ENCODE measurements around the gene EPB41L1.

The EPB41L1 gene

GRCh38 chr20:36264426-36265246 is 110.1 kb downstream of the EPB41L1 start:
- FAIRE-seq, result no peak

GRCh38 chr20:36266189-36266588 is 111.6 kb downstream of the EPB41L1 start:
- FAIRE-seq, result no peak

DNA sequence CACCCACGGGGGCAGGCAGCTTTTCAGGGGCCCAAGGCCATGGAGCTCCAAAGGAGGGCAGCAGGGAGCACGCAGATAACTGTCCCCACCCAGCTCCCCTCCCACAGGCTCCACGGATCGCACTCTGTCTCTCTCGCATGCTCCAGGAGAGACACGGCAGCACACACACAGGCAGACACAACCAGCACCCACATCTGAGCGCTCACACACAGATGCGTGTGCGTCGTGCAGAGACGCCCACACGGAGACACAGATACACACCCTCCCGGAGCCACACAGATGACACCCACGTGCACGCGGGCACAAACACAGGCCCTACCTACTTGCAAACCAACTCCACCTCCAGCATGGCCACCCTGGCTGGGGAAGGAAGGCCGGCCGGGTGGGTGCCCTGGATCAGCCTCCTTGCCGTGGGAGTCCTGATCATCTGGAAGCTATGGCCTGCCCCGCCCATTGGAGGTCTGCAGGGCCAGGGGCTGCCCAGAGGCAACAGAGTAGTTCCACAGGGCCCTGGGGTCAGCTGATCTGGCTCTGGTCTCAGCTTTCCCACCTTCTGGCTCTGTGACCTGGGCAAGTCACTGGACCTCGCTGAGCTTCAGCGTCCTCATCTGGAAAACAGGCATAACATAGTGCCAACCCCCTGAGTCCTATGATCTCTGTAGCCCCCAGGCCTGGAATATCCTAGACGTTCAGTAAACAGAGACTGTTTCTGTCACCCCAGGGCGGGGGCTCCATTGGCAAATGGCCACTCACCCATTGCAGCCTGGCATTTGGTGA is 113.3 kb downstream of the EPB41L1 start:
- no peak for FAIRE-seq

DNA sequence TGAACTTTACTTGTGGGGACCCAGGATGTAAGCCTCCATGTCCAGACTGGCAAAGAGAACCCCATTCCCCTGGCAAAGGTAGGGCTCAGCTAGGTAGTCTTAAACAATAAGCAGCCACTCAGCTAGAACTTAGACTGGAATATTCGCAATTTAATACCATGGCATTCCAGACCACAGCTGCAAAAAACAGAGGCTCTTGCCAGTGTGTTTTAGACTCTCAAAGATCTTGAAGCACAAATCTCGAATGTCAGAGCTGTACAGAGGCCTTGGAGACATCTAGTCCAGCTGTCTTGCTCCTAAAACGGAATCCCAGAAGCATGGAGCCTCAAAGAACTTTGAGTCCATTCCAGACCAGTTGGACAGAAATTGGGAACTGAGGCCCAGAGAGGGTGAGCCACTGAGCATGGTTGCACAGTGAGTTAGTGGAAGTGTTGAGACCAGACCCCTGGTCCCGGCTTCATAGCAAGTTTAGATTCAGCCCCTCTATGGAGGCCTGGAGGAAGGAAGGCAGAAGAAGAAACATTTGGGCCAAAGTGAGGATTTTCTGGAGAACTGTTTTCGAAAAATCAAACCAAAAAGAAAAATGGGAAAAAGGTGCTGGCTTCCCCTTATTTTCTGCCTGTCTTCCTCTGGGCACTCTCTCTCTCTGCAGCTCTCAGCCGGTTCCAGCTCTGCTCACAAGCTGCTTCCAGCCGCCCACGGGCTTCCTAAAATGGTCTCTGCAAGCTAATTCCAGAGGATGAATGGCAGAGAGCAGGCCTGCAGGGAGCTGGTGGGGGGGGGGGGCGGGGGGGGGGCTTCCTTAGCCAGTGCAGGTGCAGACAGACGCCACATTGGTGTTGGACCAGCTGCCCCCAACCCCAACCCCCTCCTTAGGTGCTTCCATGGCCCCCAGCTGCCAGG is 114.2 kb downstream of the EPB41L1 start:
- FAIRE-seq, result no peak

GRCh38 chr20:36269507-36269906 is 115.0 kb downstream of the EPB41L1 start:
- no peak for FAIRE-seq

DNA sequence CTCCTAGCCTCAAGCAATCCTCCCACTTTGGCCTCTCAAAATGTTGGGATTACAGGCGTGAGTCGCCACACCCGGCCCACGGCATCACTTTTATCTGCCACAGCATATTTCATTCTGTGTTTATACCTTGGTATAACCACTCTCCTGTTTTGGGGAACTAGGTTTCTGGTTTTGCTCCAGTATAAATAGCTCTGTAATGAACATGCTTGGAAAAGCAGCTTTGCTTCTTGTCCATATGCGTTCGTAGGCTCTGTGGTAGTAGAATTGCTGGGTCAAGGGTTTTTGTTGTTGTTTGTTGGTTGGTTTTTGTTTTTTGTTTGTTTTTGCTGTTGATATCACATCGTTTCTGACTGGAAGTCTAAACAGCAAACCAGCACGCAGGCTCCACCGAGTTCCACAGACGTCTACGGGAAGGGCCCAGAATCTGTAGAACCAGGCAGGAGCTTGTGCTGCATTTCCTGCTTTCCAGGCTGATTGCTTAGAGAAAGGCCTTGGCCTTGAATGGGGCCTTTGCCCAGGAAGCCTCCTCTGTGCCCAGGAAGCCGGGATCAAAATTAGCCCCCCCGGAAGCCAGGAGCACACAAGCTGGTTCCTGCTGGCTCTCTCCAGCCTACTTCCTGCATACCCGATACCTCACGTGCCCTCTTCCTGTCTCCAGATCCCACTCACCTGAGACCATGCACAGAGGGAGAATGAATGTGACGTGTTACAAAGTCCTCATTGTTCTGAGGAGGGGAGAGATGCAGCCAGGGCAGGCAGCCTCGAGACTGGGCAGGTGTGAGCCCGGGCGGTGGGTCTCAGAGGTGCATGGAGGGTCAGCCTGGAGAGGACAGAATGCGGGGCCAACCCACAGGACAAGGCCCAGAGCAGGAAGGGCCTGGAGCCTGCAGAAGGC is 116.5 kb downstream of the EPB41L1 start:
- FAIRE-seq, result no peak

DNA sequence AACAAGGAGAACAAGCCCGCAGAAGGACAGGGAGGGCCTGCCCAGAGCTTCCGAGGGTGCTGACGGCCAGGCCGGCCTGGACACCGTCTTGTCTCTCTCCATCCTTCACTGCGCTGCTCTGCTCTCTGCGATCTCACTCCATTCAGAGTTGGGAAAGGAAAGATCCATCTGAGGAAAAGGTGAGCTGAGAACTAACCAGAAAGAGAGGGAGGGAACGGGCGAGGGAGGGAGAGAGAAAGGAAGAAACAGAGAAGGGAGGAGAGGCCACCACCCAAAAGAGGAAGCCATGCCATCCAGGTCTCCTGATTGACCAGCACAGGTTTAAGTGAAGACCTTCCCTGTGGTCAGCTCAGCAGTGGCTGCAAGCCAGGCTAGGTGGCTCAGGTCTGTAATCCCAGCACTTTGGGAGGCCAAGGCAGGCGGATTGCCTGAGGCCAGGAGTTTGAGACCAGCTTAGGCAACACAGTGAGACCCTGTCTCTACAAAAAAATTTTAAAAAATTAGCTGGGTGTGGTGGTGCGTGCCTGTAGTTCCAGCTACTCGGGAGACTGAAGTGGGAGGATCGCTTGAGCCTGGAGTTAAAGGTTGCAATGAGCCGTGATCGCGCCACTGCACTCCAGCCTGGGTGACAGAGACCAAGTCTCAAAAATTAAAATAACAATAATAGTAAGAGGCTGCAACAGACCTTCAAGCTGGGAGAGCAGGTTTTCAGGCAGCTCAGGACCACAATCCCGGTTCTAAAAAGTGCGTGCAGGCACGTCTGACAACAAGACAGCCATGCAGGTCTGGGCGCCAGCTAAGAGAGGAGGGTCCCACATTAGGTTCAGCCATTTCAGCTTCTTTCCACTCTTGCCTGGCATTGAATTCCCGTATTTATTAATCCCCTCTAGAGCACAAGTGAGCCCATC is 117.4 kb downstream of the EPB41L1 start:
- no peak for FAIRE-seq

DNA sequence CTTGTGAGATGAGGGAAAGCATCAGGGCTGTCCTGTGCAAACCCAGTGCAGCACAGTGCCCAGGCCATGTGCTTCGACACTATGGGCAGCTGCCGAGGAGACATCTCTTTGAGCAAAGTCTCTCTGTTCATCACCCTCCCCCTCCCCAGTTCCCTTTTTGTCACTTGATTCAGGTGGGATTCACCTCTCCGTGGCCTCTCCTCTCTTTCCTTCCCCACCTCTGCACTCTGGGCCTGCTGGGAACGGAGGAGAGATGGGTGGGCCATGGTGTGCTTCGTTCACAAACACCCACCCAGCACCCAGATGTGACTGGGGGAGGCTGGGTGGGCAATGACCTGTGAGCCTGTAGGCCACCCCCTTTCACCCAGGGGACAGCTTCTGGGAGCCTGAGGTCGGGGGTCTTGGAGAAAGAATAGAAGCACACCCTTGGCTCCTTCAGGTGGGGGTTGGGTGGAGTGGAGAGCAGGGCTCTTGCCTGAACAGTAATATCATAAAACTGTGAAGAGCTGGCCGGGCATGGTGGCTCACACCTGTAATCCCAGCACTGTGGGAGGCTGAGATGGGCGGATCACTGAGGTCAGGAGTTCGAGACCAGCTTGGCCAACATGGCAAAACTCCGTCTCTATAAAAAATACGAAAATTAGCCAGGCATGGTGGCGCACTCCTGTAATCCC is 118.1 kb downstream of the EPB41L1 start:
- FAIRE-seq, result no peak

DNA sequence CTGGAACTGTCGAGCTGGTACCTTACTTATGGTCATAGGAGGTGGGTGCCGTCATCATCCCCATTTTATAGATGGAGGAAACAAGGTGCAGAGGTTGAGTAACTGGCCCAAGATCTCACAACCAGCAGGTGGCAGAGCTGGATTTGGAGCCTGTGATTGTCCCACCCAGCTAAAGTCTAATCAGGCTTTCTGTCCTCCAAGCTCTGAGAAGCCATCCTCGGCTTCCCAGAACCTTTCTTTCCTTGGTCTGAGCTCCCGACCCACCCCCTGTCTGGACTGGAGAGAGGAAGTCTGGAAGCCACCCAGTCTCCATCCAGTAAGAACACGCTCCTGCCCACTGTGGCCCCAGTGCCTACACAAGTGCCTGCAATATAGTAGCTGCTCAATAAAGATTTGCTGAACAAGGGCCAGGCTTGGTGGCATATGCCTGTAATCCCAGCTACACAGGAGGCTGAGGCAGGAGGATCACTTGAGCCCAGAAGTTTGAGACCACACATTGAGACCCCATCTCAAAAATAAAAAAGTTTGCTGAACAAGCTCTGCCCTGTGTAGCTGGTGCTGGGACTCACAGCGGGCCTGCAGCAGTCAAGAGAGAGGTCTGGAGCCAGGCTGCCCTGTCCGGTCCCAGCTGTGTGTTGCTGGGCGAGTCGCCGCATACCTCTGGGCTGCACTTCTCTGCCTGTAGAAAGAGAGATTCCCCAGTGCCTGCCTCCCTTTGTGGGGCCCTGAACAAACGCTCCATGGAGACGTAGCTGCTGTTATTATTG is 119.1 kb downstream of the EPB41L1 start:
- FAIRE-seq, result no peak

GRCh38 chr20:36274181-36274841 is 119.8 kb downstream of the EPB41L1 start:
- FAIRE-seq, result no peak

DNA sequence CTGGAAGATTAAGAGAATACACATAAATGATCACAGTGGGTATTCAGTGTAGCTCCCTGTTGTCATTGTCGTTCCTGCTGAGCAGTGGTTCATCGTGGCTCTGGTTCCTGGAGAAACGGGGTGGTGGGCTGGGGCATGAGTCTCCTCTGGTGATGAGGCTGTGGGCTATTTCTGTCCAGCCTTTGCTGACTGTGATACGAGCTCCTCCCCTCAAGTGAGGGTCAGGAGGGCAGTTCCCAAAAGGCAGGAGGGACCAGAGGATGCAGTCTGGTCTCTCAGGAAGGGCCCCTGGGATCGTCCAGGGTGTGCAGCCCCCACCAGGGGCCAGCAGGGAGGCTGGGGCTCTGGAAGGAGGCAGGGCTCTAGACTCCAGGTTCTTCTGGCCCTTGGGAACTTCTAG is 120.5 kb downstream of the EPB41L1 start:
- FAIRE-seq, result no peak

DNA sequence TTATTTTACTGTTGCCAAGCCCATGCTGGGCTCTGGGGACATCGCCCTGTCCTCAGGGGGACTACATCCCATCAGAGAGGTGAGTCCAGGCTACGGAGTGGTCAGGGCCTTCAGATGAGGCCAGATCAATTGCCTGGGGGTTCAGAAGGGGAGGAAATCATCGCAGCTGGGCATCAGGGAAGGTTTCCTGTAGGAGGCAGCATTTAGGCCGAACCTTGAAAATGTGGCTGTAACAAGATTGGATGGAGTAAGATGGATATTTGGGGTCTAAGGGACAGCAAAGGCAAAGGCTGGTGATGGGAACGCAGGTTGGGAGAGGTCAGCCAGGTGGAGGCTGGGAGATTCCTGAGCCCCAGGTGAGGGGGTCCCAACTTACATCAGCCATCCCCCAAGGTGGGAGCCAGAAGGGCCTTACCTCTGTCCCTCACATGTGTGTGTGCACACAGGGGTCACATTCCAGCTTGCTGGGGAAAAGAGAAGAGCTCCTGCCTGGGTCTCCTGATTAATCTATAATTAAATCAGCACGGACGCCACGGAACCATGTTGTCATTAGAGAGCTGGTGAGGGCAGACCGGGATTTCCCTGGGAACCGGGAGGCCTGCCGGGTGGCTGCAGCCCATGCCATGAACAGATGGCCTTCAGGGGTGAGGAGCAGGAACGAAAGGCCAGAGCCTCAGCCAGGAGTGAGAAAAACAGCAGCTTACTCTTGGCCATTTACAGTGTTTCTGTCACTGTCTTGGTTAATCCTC is 121.1 kb downstream of the EPB41L1 start:
- FAIRE-seq, result no peak

DNA sequence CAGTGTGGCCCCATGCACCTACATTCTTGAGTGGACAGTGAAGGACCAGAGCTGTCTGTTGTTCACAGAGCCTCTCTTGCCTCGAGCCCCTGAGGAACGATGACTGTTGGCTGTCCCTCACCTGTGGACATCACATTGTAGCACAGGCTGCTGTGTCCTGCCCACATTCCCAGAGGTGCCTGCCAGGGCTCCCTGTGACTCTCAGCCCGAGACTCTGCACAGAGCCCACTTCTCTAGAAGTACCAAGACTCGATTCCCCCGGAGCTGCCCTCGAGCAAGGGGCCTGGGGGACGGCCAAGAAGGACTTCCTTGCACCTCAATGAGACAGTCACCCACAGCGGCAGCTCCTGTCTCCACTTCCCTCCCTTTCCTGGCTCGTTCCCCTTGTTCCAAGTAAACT is 123.0 kb downstream of the EPB41L1 start:
- FAIRE-seq, result no peak

DNA sequence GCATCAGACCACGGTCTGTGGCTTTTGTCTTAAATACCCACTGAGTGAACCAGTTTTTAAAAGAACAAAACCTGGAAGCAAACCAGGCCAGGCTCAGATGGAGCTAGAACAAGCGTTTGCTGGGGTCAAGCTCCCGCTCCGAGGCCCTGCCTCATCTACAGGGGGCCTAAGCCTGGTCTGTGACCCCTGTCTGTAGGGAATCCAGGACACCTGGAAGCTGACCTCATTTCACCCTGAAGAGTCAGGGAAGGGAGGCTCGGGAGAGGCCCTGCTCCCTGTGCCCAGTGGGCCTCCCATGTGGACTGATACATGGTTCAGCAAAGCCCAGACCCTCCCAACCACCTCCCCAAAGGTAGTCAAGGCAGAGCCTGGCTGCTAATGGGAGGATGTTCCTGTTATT is 124.8 kb downstream of the EPB41L1 start:
- no peak for FAIRE-seq

GRCh38 chr20:36279776-36280175 is 125.2 kb downstream of the EPB41L1 start:
- FAIRE-seq, result no peak

DNA sequence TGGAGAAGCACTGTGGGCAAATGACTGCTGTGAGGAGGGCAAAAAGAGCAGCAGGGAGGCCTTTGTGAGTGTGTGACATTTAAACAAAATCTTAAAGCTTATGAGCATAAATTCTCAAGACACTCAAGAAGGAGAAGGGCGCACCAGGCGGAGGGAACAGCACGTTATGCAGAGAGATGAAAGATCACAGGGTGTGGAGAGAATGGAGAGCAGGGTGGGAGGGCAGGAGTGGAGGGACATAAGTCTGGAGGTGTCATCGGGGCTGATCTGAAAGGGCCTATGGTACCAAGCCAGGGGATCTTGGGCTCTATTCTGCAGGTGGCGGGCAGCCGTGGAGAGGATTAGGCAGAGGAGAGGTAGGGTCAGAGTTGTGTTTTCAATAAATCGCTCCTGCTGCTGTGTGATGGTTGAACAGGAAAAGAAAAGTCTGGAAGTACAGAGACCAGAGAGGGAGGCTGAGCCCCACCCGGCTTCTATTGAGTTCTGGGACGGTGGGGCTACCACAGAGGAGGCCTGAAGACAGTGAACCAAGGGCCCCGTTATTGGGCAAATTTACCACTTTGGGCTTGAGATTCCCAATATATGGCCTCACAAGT is 127.3 kb downstream of the EPB41L1 start:
- no peak for FAIRE-seq

All from A204.1 (cell line).